ENCODE measurements around the gene FANCL.

Gene FANCL

DNA sequence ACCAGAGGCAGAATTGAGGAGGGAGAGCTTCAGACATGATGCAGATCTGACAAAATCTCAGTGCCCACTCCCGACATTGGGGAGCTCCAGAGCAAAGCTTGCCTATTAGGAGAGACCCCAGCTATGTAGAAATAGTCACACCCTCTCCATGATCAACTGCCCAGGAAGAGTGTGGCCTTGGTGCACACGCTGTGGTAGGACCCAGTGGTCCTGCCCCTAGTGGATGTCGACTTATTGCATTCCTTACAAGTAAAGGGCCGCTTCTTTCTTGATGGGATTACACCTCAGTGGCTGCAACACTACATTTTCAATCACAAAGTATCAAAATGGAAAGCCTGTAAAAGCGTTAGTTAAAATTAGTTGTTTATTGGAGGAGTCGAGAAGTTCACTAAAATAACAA, 130.4 kb downstream of the FANCL start:
- no peak for TF ChIP-seq MAX (IDR thresholded peaks at IDR 0.05; ENCODE audit: low read depth, low read length)
- TF ChIP-seq CTCF (IDR thresholded peaks at IDR 0.05; ENCODE audit: low read depth, low read length): no peak
- TF ChIP-seq MYC (IDR thresholded peaks at IDR 0.05; ENCODE audit: low read depth, low read length): no peak
- TF ChIP-seq POLR2A (IDR thresholded peaks at IDR 0.05; ENCODE audit: extremely low read depth, insufficient read length): no peak
- H3K4me3 ChIP-seq (ENCODE audit: low read depth, low read length): no peak overlapping the region
- peak; percentile 18 for DNase-seq (ENCODE audit: low read depth)

DNA sequence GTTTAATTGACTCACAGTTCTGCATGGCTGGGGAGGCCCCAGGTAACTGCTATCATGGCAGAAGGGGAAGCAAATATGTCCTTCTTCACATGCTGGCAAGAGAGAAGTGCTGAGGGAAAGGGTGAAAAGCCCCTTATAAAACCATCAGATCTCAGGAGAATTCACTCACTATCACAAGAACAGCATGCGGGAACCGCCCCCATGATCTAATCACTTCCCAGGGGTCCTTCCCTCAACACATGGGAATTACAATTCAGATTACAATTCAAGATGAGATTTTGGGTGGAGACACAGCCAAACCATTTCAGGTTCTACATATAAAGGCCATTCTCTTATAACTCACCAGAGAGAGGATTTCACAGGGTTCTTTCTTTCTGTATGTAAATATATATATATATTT, 131.6 kb downstream of the FANCL start:
- no peak overlapping the region for H3K4me3 ChIP-seq (ENCODE audit: low read depth, low read length)
- no peak for TF ChIP-seq POLR2A (IDR thresholded peaks at IDR 0.05; ENCODE audit: extremely low read depth, insufficient read length)
- TF ChIP-seq MYC (IDR thresholded peaks at IDR 0.05; ENCODE audit: low read depth, low read length): no peak
- no peak for TF ChIP-seq CTCF (IDR thresholded peaks at IDR 0.05; ENCODE audit: low read depth, low read length)
- no peak for TF ChIP-seq MAX (IDR thresholded peaks at IDR 0.05; ENCODE audit: low read depth, low read length)
- DNase-seq (ENCODE audit: low read depth): no peak
